GM21360 (cell line): ENCODE measurements around the gene BTBD17.

ENCODE experiments used
- ATAC-seq: cut with Tn5 transposase; IDR thresholded peaks from one replicate; pipeline ENCODE4 v1.9.1; 2021; ENCODE audit warnings: mild to moderate bottlenecking, moderate library complexity; ENCODE audit not compliant: unreplicated experiment

BTBD17 gene

DNA sequence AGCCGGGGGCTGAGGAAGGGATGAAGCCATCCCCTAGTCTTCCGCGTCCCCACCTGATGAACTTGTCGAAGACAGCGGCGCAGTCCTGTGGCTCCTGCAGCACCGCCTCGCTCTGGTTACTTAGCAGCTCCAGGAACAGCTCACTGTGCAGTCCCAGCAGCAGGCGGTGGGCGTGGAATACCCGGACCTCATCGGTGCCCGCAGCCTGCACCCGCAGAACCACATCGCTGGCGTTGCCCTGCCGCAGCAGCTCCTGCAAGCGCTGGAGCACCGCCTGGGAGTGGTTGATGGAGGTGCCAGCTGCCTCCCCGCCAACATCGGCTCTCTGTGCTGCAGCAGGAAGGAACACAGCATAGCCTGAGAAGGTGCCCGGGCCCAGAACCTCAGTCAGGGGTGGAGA, 1.8 kb downstream of the BTBD17 start:
- no peak for ATAC-seq

DNA sequence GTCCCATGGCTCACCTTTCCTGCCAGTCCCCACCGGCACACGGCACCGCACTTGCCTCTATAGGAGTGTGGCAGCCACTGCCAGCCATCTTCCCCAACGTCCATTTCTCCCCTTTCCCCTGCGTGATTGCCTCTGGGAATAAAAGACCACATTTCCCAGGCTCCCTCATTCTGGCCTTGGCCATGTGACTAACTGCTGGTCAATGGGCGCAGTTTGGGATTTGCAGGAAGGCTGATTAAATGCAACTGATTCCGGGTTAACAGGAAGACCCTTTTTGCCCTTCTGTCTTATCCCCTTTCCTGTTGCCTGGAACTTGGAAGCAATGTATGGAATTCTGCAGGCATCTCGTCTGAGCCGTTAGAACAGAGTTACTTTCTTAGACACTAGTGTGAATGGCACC, 3.0 kb downstream of the BTBD17 start:
- no peak for ATAC-seq

DNA sequence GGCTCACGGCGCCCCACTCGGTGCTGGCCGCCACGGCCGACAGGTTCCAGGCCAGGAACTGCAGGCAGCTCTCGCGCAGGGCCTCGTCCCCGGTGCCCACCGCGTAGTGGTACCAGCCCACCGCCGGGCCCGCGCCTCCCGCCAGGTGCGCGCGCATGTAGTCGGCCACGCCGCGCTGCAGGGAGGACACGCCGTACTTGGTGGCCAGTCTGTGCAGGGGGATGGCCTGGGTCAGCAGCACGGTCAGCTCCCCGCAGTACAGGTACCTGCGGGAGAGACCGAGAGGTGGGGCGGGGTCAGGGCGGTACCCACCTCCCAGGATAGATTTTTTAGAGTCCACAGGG, 4.2 kb downstream of the BTBD17 start:
- ATAC-seq: no peak

DNA sequence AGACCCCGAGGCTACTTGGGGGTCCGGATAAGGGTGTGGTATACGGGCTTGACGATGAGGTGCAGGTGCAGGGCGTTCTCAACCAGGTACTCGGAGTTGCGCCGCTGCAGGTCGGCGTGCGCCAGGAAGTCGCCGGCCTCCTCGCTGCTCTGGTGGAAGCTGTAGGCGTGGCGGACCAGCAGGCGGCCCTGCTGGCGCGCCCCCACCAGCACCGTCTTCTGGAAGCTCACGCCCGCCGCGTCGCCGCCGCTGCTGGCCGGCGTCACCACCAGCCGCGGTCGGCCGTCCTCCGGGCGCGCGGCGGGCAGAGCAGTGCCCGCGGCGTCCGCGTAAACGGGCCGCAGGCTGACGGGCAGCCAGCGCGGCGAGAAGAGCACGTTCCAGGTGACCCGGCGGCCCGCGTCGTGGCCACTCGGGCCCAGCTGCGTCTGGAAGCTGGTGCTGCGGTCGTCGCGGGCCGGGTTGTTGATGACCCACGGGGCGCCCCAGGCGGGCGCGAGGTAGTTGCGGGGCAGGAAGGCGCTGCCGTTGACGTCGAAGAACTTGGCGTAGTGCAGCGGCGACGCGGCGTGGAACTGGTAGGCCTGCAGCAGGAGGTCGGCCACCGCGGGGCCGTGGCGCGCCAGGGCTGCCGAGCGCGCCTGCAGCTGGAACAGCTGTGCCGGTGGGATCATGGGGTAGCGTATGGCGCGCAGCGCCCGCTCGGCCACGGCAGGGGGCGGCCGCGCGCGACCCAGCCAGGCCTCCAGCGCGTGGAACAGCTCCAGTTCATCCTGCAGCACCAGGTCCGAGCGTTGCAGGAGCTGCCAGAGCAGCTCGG, 4.8 kb downstream of the BTBD17 start:
- no peak for ATAC-seq

DNA sequence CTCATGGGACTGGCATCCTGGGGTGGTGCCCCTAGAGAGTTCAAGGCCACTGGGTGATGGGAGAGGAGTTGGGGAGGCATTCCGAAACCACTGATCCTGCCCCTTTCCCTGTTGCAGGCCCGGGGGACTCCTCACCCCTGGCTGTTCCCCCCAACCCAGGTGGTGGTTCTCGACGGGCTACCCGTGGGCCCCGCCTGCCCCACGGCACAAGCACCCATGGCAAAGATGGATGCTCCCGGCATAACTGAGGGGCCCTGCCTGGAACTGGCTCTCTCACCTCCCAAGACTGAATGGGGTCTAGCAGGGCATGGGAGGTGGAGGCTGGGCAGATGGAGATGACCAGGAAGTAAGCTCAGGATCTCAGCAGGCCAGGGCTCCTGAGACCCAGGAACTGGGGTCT, 6.6 kb downstream of the BTBD17 start:
- ATAC-seq: no peak

DNA sequence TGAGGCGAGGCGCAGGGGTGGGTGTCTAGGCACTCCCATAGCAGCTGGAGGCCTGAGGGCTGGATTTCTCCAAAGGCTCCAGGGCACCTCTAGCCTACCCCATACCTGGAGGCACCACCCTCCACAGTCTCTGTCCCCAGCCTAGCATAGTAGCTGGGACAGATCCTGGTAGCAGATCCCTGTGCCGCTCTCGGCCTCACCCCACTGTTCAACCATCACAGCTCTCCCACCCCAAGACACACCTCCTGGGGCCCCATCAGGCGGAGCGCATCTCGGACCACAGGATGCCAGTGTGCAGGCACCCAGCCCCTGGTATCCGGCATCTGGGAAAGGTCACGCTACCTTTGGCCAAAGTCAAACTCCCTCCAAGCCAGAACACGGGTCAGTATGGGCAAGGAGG, 7.1 kb downstream of the BTBD17 start:
- no peak for ATAC-seq

DNA sequence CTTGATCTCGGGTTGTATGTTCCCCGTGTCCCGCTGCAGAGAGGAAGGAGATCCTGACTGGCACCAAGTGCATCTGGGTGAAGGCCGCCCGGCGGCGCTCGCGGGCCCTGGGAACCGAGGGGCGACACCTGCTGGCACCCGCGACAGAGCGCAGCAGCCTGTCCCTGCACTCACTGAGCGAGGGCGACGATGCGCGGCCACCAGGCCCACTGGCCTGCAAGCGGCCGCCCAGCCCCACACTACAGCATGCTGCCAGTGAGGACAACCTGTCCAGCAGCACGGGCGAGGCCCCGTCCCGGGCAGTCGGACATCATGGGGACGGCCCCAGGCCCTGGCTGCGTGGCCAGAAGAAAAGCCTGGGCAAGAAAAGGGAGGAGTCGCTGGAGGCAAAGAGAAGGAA, 7.5 kb downstream of the BTBD17 start:
- no peak for ATAC-seq

DNA sequence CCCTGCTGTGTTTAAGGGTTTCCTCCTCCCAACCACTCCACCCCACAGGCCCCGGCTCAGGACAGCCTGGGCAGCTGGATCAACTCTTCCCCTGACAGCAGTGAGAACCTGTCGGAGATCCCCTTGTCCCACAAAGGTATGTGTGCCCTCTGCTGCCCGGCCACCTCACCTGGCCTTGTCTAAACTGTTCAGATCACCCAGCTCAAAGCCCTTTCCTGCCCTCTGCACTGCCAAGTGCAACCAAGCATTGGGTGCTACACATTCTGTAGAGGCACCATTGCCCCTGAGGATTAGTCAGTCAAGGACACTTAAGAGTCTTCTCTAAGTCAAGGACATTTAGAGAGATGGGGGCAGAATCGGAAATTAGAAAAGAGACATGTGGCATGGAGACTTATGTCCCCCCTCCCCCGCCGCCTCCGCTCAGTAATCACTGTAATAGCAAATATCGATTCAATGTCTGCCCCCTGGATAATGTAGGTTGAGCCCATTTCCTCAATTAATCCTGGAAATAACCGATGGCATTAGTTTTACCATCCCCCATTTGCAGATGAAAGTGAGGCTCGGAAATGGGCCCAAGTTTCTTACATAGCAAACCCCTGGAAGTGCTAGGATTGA, 8.1 kb downstream of the BTBD17 start:
- ATAC-seq: no peak

DNA sequence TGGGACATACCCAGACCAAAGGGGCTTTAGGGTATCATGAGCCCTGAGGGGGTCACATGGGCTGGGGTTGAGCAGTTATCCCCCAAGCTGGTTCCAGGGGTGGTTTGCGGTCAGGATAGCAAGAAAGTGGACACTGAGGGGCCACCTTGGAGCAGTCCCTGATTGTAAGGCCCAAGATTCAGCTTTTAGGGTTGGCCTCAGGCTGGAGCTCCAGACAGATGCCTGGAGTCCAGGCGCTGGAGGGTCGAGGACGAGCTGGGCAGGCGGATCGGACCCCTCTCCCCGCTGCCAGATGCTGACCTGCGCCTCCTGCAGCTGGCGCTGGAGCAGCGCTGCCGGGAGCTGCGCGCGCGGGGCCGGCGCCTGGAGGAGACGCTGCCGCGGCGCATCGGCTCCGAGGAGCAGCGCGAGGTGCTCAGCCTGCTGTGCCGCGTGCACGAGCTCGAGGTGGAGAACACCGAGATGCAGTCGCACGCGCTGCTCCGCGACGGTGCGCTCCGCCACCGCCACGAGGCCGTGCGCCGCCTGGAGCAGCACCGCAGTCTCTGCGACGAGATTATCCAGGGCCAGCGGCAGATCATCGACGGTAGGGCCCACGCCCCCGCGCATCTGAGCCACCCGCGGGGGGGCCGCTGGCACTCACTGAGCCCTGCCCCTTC, 10.0 kb downstream of the BTBD17 start:
- ATAC-seq: no peak

DNA sequence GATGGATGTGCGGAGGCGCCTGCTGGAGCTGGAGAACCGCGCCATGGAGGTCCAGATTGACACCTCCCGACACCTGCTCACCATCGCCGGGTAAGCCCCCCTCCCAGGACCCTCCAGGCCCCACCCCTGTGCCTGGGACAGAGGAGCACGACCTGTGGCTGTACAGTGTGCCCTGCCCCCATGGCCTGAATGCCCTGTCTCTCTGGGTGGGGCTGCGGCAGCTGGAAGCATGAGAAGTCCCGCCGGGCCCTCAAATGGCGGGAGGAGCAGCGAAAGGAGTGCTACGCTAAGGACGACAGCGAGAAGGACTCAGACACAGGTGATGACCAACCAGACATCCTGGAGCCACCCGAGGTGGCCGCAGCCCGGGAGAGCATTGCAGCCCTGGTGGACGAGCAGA, 11.2 kb downstream of the BTBD17 start:
- no peak for ATAC-seq

DNA sequence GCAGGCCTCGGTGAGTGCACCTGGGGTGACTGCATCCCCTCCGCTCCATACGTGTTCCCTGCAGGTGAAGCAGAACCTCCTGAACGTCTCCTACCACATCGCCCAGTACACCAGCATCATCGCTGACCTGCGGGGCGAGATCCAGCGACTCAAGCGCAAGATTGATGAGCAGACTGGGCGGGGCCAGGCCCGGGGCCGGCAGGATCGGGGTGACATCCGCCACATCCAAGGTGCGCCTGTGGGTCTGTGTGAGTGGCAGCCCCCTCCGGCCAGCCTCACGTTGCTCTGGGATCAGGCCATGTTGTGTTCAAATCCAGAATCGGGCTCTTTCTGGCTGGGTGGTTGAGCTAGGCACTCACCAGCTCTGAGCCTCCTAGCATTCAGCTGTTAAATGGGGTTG, 12.5 kb downstream of the BTBD17 start:
- no peak for ATAC-seq

DNA sequence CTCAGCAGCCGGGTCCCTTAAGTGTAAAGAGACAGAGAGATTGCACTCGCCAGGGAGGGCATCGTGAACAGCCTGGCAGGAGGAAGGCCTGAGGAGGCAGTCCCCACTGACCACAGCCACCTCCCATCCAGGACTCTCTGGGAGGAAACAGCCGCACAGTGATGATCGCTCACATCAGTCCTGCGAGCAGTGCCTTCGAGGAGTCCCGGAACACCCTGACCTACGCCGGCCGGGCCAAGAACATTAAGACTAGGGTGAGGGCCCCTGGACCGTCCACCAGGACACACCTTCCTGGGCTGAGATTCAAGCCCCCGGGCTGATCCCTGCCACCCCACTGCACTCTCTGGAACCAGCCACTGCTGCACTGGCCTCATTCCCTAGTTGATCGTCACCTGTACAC, 14.0 kb downstream of the BTBD17 start:
- ATAC-seq: no peak

DNA sequence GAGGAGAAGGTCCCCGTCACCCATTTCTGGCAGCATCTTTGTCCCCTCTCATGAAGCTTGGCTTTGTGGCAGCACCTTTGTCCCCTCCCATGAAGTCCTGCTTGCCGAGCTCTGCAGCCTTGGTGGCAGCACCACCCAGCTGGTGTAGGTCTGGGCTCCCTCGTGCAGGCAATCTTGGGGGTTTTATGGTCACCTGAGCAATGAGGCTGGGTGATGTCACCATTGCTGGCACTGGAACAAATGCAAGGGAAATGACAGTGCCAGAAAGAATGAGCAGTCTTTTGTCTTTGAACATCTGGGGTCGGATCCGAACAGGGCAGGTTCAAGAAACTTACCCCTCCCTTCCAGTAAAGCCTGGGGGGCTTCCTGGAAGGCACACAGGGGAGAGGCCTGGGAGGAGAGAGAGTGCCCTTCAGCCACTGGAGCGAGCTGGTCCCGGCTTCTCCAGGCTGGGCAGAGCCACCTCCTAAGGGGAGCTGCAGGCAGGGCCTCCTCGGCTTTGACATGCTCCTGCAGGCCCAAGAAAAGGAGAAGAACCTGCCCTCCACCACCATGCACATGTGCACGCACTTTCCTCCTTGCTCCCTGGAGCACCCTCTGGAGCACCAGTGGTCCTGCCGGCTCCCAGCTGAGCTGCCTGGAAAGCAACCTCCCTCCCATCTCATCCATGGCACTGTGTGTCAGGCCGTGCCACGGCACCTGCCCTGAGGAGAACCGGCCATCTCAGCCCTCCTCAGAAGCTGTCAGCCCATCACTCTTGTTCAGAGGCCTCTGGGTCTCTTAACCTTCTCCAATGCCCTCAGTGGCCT, 16.0 kb downstream of the BTBD17 start:
- ATAC-seq: no peak

DNA sequence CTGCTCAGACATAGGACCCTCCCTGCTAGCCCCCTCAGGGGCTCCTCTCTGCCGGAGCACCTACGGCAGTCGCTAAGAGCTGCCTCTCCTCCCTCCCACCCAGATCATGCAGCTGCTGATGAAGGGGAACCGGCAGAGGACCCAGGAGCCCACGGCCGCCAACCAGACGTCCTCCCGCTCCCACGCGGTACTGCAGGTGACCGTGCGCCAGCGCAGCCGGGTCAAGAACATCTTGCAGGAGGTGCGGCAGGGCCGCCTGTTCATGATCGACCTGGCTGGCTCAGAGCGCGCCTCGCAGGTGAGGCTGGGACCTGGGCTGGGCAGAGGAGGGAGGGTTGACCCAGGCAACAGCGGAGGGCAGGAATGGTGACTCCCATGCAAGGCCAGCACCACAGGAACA, 17.0 kb downstream of the BTBD17 start:
- ATAC-seq: no peak

DNA sequence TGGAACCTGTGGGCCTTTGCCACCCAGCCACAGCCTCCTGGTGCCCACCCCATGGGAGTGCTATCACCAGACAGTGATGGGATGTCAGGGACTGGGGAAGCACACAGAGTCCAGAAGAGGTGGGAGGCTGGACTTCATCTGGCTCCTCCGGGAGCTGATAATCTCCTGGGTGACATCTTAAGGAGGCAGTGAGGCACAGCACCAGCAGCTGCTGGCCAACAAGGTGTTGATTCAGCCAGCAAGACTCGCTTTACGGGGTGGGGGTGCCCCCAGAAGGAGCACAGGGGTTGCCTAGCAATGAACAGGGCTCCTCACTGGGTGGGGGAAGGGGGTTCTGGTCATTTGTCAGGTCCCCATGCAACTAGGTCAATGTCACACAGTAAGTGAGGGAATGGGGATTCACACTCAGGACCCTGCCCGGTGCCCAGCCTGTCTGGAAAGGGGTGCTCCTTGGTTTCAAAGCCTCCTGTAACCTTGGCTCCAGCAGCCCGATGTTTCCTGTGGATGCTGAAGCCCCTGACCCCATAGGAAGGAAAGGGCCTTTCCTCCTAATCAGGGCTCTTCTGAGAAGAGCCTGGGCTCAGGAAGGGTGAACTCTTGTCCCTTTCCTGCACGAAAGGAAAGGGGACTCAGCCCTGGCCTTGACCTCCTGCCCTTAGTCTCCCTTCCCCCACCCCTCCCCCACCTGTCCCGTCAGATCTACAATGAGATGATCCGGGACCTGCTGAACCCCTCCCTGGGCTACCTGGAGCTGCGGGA, 18.0 kb downstream of the BTBD17 start:
- no peak for ATAC-seq

DNA sequence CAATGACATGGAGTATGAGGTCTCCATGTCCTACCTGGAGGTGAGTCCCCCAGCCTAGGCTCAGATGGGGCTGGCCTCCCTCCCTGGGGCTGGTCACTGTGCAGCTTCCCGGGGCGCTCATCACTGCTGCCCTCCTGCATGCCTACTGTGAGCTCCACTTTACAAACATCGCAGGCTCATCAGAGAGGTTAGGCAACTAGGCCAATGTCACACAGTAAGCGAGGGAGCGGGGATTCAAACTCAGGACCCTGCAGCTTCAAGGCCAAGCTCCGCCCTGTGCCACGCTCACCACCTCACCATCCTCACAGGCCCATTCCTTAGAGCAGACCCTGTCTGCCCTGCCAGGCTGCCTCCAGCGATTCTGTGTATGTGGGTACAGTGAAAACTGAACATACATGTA, 18.5 kb downstream of the BTBD17 start:
- ATAC-seq: no peak

DNA sequence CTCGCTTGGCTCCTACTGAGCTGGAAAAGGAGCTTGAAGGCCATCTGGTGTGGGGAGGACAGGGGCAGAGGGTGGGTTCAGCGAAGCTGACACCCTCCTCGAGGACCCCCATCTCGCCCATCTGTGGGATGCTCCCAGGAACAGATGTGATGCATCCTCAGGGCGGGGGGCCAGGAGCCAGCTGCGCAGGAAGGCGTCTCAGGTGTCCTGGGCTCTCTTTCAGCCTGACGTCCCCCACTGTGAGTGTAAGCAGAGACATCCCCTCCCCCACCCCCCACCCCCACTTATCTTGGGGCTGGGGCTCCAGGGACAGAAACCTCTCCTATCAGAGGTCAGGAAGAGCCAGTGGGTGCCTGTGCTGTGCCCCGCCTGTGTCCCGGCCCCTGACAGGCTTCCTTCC, 19.4 kb downstream of the BTBD17 start:
- no peak for ATAC-seq

DNA sequence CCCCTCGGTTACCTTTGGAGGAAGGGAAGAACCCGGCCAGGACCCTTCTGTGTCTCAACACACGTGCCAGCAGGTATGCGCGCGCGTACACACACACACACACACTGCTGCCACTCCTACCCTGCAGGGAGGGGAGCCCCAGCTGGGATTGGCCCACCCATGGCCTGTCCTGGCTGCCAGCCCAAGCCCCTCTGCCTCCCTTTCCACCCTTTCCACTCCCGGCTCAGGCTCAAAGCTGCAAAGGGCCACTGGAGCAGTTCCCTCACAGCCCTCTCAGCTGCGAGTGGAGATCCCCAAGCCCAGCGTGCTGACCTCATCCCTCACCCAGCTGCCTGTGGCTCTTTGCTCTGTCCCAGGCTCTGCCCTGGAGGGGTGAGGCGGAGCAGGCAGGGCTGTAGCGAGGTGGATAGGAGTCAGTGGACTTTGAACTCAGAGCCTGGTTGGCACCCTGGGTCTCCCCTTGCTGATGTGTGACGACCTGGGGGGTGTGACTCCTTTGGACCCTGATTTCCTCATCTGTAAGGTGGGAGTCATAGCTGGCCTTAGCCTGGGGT, 21.1 kb downstream of the BTBD17 start:
- no peak for ATAC-seq

DNA sequence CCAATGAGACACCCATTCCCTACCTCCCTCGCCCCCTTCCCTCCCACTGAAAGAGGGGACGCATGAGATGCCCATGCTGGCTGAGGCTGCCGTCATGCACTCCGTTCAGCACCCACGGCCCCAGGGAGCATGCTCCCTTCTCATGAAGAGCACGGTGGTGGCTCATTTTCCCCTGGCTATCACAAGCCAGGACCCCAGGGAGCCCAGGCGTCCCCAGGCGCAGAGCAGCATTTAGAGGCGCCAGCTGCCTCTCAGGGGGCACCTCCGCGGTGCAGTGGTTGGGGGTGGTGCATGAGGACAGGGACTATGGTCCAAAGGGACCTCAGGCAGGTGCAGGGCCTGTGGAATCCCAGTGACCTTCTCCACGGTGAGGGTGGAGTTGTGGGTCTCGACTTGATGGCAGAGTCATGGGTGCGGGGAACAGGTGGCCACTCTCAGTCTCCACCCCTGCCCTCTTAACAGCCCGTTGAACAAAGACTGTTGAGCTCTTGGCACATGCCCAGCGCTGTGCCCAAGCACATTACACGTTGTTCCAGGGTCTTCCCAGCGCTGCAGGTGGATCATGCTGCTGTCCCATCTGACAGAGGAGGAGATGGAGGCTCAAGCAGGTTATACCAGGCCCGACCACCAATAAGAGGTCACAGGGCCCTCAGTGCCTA, 22.0 kb downstream of the BTBD17 start:
- ATAC-seq: no peak
